Neural crest cell (in vitro differentiated cells): Measurements from ENCODE around the gene GPRIN3. TPM values are rescaled to one million over a fixed set of nuclear protein-coding genes. Genes with fewer than 3 reads are reported as not detected.
A peak's percentile ranks its signal among the peaks of the same experiment; 100 is the strongest.

Experiments
- DNase-seq: peaks from one replicate; pipeline ENCODE4 v3.0.0; 2021; ENCODE audit warnings: low read depth, mixed read lengths, low spot score
- H3K27ac Mint-ChIP-seq: one replicate; pipeline ENCODE4 v1.8.0; 2021; ENCODE audit warnings: mild to moderate bottlenecking, mixed read lengths; ENCODE audit not compliant: unreplicated experiment
- H3K27me3 Mint-ChIP-seq: 2 replicates; pipeline ENCODE4 v1.8.0; 2021; ENCODE audit warnings: low read depth, mild to moderate bottlenecking, mixed read lengths
- H3K36me3 Mint-ChIP-seq: 2 replicates; pipeline ENCODE4 v1.8.0; 2021; ENCODE audit warnings: low read depth, mild to moderate bottlenecking, mixed read lengths
- H3K4me1 Mint-ChIP-seq: 2 replicates; pipeline ENCODE4 v1.8.0; 2021; ENCODE audit warnings: mixed read lengths
- H3K4me3 Mint-ChIP-seq: one replicate; pipeline ENCODE4 v1.8.0; 2021; ENCODE audit warnings: mild to moderate bottlenecking, mixed read lengths
- H3K9me3 Mint-ChIP-seq: 2 replicates; pipeline ENCODE4 v1.8.0; 2021; ENCODE audit warnings: mixed read lengths
- CTCF ChIP-seq: fragments of 200-600 bp; sonication (generic); conservative IDR thresholded peaks from 2 replicates; pipeline ENCODE4 v1.5.0; 2021; ENCODE audit warnings: antibody characterized with exemption, mild to moderate bottlenecking
- total RNA-seq: library from RNA; stranded (reverse); gene quantifications from 2 replicates; pipeline ENCODE4 v1.2.1, GENCODE V29; 2021

Gene GPRIN3
- total RNA-seq, 1 donor from 2014 or later: 0.70 TPM

- no peaks in the 10 kb centered on the region for H3K27me3 Mint-ChIP-seq
- no peak overlapping the region for H3K4me3 Mint-ChIP-seq
- no peak for DNase-seq
- H3K27ac Mint-ChIP-seq: no peak overlapping the region
- H3K36me3 Mint-ChIP-seq: no peaks in the 10 kb centered on the region
- TF ChIP-seq CTCF: peak; percentile 25
- no peaks in the 10 kb centered on the region for H3K9me3 Mint-ChIP-seq
- H3K4me1 Mint-ChIP-seq: no peaks in the 10 kb centered on the region
Observed at GRCh38 chr4:89298788-89299152, 8.8 kb downstream of the GPRIN3 start.

GRCh38 chr4:89298155-89298554 lies 9.4 kb downstream of the GPRIN3 start:
- H3K36me3 Mint-ChIP-seq: no peaks in the 10 kb centered on the region
- no peak for TF ChIP-seq CTCF
- H3K27ac Mint-ChIP-seq: no peak overlapping the region
- no peak for DNase-seq
- H3K9me3 Mint-ChIP-seq: no peaks in the 10 kb centered on the region
- no peaks in the 10 kb centered on the region for H3K27me3 Mint-ChIP-seq
- H3K4me3 Mint-ChIP-seq: no peak overlapping the region
- H3K4me1 Mint-ChIP-seq: no peaks in the 10 kb centered on the region

GRCh38 chr4:89296896-89297295 lies 10.7 kb downstream of the GPRIN3 start:
- no peak for TF ChIP-seq CTCF
- Mint-ChIP-seq H3K4me1 (no peaks in the 10 kb centered on the region), H3K9me3 (no peaks in the 10 kb centered on the region), H3K27me3 (no peaks in the 10 kb centered on the region), H3K4me3 (no peak overlapping the region), H3K27ac (no peak overlapping the region), H3K36me3 (no peaks in the 10 kb centered on the region)
- DNase-seq: no peak

GRCh38 chr4:89296399-89296798 lies 11.2 kb downstream of the GPRIN3 start:
- Mint-ChIP-seq H3K4me3 (no peak overlapping the region), H3K4me1 (no peaks in the 10 kb centered on the region)

GRCh38 chr4:89295415-89295927 lies 12.1 kb downstream of the GPRIN3 start:
- Mint-ChIP-seq H3K4me3 (no peak overlapping the region), H3K4me1 (no peaks in the 10 kb centered on the region), H3K36me3 (no peaks in the 10 kb centered on the region), H3K27me3 (no peaks in the 10 kb centered on the region), H3K9me3 (peaks cover 4% of the 10 kb centered on the region), H3K27ac (no peak overlapping the region)
- TF ChIP-seq CTCF: no peak
- no peak for DNase-seq

More at GRCh38 chr4:89296399-89296798, 11.2 kb downstream of the GPRIN3 start:
- TF ChIP-seq CTCF: no peak
- Mint-ChIP-seq H3K27ac (no peak overlapping the region), H3K9me3 (peaks cover under 1% of the 10 kb centered on the region), H3K36me3 (no peaks in the 10 kb centered on the region), H3K27me3 (no peaks in the 10 kb centered on the region)
- no peak for DNase-seq
